Endothelial cell (in vitro differentiated cells): Measurements from ENCODE around the gene EXOSC10. TPM values are rescaled to one million over a fixed set of nuclear protein-coding genes. Genes with fewer than 3 reads are reported as not detected.
"Not testable (repeated sequence)": the region's sequence is repeated elsewhere in the genome, so short reads cannot be mapped to it uniquely, and the experiment has no call there.

Experiments
- DNase-seq: peaks from one replicate; pipeline ENCODE4 v3.0.0; 2021; ENCODE audit warnings: low spot score
- H3K27ac Mint-ChIP-seq: one replicate; pipeline ENCODE4 v1.8.0; 2021; ENCODE audit warnings: mixed read lengths, inconsistent platforms; ENCODE audit not compliant: unreplicated experiment
- H3K27me3 Mint-ChIP-seq: one replicate; pipeline ENCODE4 v1.8.0; 2021; ENCODE audit warnings: mild to moderate bottlenecking, moderate library complexity, mixed read lengths, inconsistent platforms; ENCODE audit not compliant: unreplicated experiment
- H3K36me3 Mint-ChIP-seq: one replicate; pipeline ENCODE4 v1.8.0; 2021; ENCODE audit warnings: mild to moderate bottlenecking, low read depth, mixed read lengths, inconsistent platforms; ENCODE audit not compliant: unreplicated experiment
- H3K4me1 Mint-ChIP-seq: one replicate; pipeline ENCODE4 v1.8.0; 2021; ENCODE audit warnings: mild to moderate bottlenecking, mixed read lengths, inconsistent platforms; ENCODE audit not compliant: unreplicated experiment
- H3K4me3 Mint-ChIP-seq: one replicate; pipeline ENCODE4 v1.8.0; 2021; ENCODE audit warnings: mild to moderate bottlenecking, mixed read lengths, inconsistent platforms; ENCODE audit not compliant: unreplicated experiment
- H3K9me3 Mint-ChIP-seq: one replicate; pipeline ENCODE4 v1.8.0; 2021; ENCODE audit warnings: mixed read lengths, inconsistent platforms; ENCODE audit not compliant: unreplicated experiment
- total RNA-seq: library from RNA; stranded (reverse); fragmentation: NEBNext Ultra II Directional; extraction: Animal tissue kit (Norgen Biotek cat#: 25700); gene quantifications from one replicate; pipeline ENCODE4 v1.2.1, GENCODE V29; 2021; ENCODE audit not compliant: unreplicated experiment
- TF ChIP-seq, protein P1 (sequence below): fragments of 200-600 bp; sonication (generic); IDR thresholded peaks from one replicate; pipeline ENCODE4 v1.5.0; 2021; ENCODE audit warnings: antibody characterized with exemption; ENCODE audit not compliant: unreplicated experiment

Gene EXOSC10
- total RNA-seq, 1 donor from 2014 or later = 80.6 TPM

- peaks cover 5% of the 10 kb centered on the region for H3K27me3 Mint-ChIP-seq
- H3K4me1 Mint-ChIP-seq = peaks cover 15% of the 10 kb centered on the region
- H3K36me3 Mint-ChIP-seq = peaks cover 10% of the 10 kb centered on the region
- no peaks in the 10 kb centered on the region for H3K9me3 Mint-ChIP-seq
- H3K27ac Mint-ChIP-seq = peak overlapping the region; percentile 81
- TF ChIP-seq, protein P1, sequence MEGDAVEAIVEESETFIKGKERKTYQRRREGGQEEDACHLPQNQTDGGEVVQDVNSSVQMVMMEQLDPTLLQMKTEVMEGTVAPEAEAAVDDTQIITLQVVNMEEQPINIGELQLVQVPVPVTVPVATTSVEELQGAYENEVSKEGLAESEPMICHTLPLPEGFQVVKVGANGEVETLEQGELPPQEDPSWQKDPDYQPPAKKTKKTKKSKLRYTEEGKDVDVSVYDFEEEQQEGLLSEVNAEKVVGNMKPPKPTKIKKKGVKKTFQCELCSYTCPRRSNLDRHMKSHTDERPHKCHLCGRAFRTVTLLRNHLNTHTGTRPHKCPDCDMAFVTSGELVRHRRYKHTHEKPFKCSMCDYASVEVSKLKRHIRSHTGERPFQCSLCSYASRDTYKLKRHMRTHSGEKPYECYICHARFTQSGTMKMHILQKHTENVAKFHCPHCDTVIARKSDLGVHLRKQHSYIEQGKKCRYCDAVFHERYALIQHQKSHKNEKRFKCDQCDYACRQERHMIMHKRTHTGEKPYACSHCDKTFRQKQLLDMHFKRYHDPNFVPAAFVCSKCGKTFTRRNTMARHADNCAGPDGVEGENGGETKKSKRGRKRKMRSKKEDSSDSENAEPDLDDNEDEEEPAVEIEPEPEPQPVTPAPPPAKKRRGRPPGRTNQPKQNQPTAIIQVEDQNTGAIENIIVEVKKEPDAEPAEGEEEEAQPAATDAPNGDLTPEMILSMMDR = no peak
- DNase-seq = no peak
- peak overlapping the region; percentile 95 for H3K4me3 Mint-ChIP-seq
Observed at GRCh38 chr1:11100149-11100493, 452 bp upstream of the EXOSC10 start.

DNA sequence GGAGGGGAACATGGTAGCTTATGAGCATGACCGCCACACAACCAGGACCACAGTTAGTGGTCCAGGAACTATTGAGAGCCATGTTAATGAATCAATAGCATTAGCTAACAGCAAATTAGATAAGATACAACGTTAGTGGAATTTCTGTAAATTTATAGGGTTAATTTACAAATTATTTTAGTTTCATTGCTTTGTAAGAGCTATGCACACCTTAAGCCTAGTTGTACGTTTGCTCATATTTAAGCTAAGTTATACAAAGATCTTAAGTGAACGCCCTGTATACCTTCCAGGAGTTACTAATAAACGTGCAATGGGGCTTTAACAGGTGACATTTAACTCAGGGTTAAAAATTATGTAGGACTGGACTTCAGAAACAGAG lies 749 bp downstream of the EXOSC10 start:
- Mint-ChIP-seq H3K27ac (peak overlapping the region; percentile 91), H3K4me1 (peaks cover 15% of the 10 kb centered on the region), H3K4me3 (peak overlapping the region; percentile 99), H3K36me3 (peaks cover 10% of the 10 kb centered on the region), H3K27me3 (peaks cover 5% of the 10 kb centered on the region), H3K9me3 (no peaks in the 10 kb centered on the region)
- no peak for DNase-seq
- TF ChIP-seq, protein P1 = no peak

GRCh38 chr1:11083784-11084183 lies 15.9 kb downstream of the EXOSC10 start:
- not testable (repeated sequence) for H3K27ac Mint-ChIP-seq, H3K27me3 Mint-ChIP-seq, H3K9me3 Mint-ChIP-seq, H3K4me3 Mint-ChIP-seq, H3K4me1 Mint-ChIP-seq, DNase-seq
- peaks cover 44% of the 10 kb centered on the region for H3K36me3 Mint-ChIP-seq

- no peak overlapping the region for H3K27ac Mint-ChIP-seq
- no peaks in the 10 kb centered on the region for H3K4me1 Mint-ChIP-seq
- TF ChIP-seq, protein P1 = no peak
Observed at GRCh38 chr1:11080931-11081330, 18.7 kb downstream of the EXOSC10 start.

GRCh38 chr1:11078631-11079030 lies 21.0 kb downstream of the EXOSC10 start:
- TF ChIP-seq, protein P1 = no peak
- H3K27me3 Mint-ChIP-seq = no peaks in the 10 kb centered on the region
- peaks cover 48% of the 10 kb centered on the region for H3K36me3 Mint-ChIP-seq
- no peak overlapping the region for H3K27ac Mint-ChIP-seq
- no peaks in the 10 kb centered on the region for H3K4me1 Mint-ChIP-seq
- H3K4me3 Mint-ChIP-seq = peak overlapping the region; percentile 72
- DNase-seq = no peak
- H3K9me3 Mint-ChIP-seq = no peaks in the 10 kb centered on the region

More at GRCh38 chr1:11080931-11081330, 18.7 kb downstream of the EXOSC10 start:
- DNase-seq = no peak
- peaks cover 42% of the 10 kb centered on the region for H3K36me3 Mint-ChIP-seq
- no peaks in the 10 kb centered on the region for H3K9me3 Mint-ChIP-seq
- H3K27me3 Mint-ChIP-seq = no peaks in the 10 kb centered on the region
- H3K4me3 Mint-ChIP-seq = no peak overlapping the region

DNA sequence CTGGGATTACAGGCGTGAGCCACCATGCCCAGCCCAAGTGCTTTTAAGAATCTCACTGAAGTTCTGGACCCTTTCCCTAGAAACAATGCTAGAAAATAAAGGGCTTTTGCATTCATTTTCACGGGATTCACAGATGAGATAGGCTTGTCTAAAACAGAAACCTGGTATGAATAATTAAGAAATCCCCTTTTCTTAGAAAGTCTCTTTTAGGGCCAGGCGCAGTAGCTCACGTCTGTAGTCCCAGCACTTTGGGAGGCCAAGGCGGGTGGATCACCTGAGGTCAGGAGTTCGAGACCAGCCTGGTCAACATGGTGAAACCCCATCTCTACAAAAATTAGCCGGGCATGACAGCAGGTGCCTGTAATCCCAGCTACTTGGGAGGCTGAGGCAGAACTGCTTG lies 26.3 kb downstream of the EXOSC10 start:
- H3K27ac Mint-ChIP-seq, H3K9me3 Mint-ChIP-seq, DNase-seq, H3K27me3 Mint-ChIP-seq, H3K4me3 Mint-ChIP-seq, H3K4me1 Mint-ChIP-seq: not testable (repeated sequence)
- H3K36me3 Mint-ChIP-seq = peaks cover 55% of the 10 kb centered on the region
